H9 (cell line): Measurements from ENCODE around the gene OS9. TPM values are rescaled to one million over a fixed set of nuclear protein-coding genes. Genes with fewer than 3 reads are reported as not detected.
A peak's percentile ranks its signal among the peaks of the same experiment; 100 is the strongest.

ENCODE experiments used
- DNase-seq: peaks from one replicate; pipeline ENCODE4 v3.0.0-alpha.2; 2017
- H2AFZ ChIP-seq: one replicate; pipeline ENCODE4 v1.6.1; 2013; ENCODE audit warnings: mild to moderate bottlenecking, low read length, control low read depth, moderate library complexity
- H2AK5ac ChIP-seq: 2 replicates; pipeline ENCODE4 v1.6.1; 2013; ENCODE audit warnings: low read length, control low read depth, mixed read lengths; ENCODE audit not compliant: insufficient read length
- H2BK120ac ChIP-seq: one replicate; pipeline ENCODE4 v1.6.1; 2013; ENCODE audit warnings: low read depth, mild to moderate bottlenecking, low read length, control low read depth, inconsistent platforms; ENCODE audit not compliant: poor library complexity, severe bottlenecking
- H2BK12ac ChIP-seq: 2 replicates; pipeline ENCODE4 v1.6.1; 2013; ENCODE audit warnings: low read length, control low read depth, mixed read lengths, low read depth; ENCODE audit not compliant: insufficient read length
- H2BK15ac ChIP-seq: 2 replicates; pipeline ENCODE4 v1.6.1; 2013; ENCODE audit warnings: low read depth, low read length, control low read depth
- H2BK20ac ChIP-seq: one replicate; pipeline ENCODE4 v1.6.1; 2013; ENCODE audit warnings: low read depth, mild to moderate bottlenecking, low read length, control low read depth, inconsistent platforms; ENCODE audit not compliant: poor library complexity, severe bottlenecking
- H2BK5ac ChIP-seq: 2 replicates; pipeline ENCODE4 v1.6.1; 2013; ENCODE audit warnings: low read length, control low read depth, mixed read lengths; ENCODE audit not compliant: insufficient read length
- H3K14ac ChIP-seq: 2 replicates; pipeline ENCODE4 v1.6.1; 2013; ENCODE audit warnings: low read length, control low read depth; ENCODE audit not compliant: insufficient read depth
- H3K18ac ChIP-seq: 2 replicates; pipeline ENCODE4 v1.6.1; 2013; ENCODE audit warnings: low read depth, mild to moderate bottlenecking, mixed read lengths, low read length, control low read depth; ENCODE audit not compliant: insufficient read length
- H3K23ac ChIP-seq: 2 replicates; pipeline ENCODE4 v1.6.1; 2013; ENCODE audit warnings: low read length, control low read depth, mixed read lengths, low read depth; ENCODE audit not compliant: insufficient read length
- H3K23me2 ChIP-seq: 2 replicates; pipeline ENCODE4 v1.6.1; 2013; ENCODE audit warnings: low read depth, mild to moderate bottlenecking, mixed read lengths, low read length, control low read depth; ENCODE audit not compliant: insufficient read length, poor library complexity, severe bottlenecking
- H3K27ac ChIP-seq: 2 replicates; pipeline ENCODE4 v1.5.1; 2013; ENCODE audit warnings: low read length, control low read depth, mixed read lengths, low read depth; ENCODE audit not compliant: insufficient read length
- H3K27me3 ChIP-seq: 2 replicates; pipeline ENCODE4 v1.6.1; 2013; ENCODE audit warnings: low read length, control low read depth, inconsistent platforms; ENCODE audit not compliant: insufficient read depth
- H3K4ac ChIP-seq: 2 replicates; pipeline ENCODE4 v1.6.1; 2013; ENCODE audit warnings: low read depth, mild to moderate bottlenecking, control low read depth, inconsistent platforms, low read length, moderate library complexity
- H3K4me1 ChIP-seq: 2 replicates; pipeline ENCODE4 v1.6.1; 2013; ENCODE audit warnings: low read length, control low read depth, inconsistent platforms; ENCODE audit not compliant: insufficient read depth
- H3K4me2 ChIP-seq: 2 replicates; pipeline ENCODE4 v1.6.1; 2013; ENCODE audit warnings: low read length, control low read depth, mixed read lengths; ENCODE audit not compliant: insufficient read length, insufficient read depth
- H3K56ac ChIP-seq: 2 replicates; pipeline ENCODE4 v1.6.1; 2013; ENCODE audit warnings: low read depth, mild to moderate bottlenecking, mixed read lengths, low read length, control low read depth; ENCODE audit not compliant: insufficient read length
- H3K79me1 ChIP-seq: 2 replicates; pipeline ENCODE4 v1.6.1; 2013; ENCODE audit warnings: low read depth, mild to moderate bottlenecking, moderate library complexity, low read length, control low read depth, inconsistent platforms; ENCODE audit not compliant: insufficient read depth, poor library complexity, severe bottlenecking
- H3K79me2 ChIP-seq: 2 replicates; pipeline ENCODE4 v1.6.1; 2013; ENCODE audit warnings: low read length, control low read depth, inconsistent platforms; ENCODE audit not compliant: insufficient read depth
- H3K9ac ChIP-seq: 2 replicates; pipeline ENCODE4 v1.6.1; 2013; ENCODE audit warnings: low read length, control low read depth, mixed read lengths; ENCODE audit not compliant: insufficient read length; ENCODE audit errors: extremely low read depth
- H3K9me3 ChIP-seq: one replicate; pipeline ENCODE4 v1.6.1; 2013; ENCODE audit warnings: low read depth, low read length, inconsistent platforms; ENCODE audit not compliant: control insufficient read depth
- H3T11ph ChIP-seq: one replicate; pipeline ENCODE4 v1.6.1; 2013; ENCODE audit warnings: mild to moderate bottlenecking, low read length, control low read depth, inconsistent platforms
- H4K20me1 ChIP-seq: one replicate; pipeline ENCODE4 v1.6.1; 2013; ENCODE audit not compliant: control insufficient read depth, insufficient read length, insufficient read depth
- H4K5ac ChIP-seq: 2 replicates; pipeline ENCODE4 v1.6.1; 2013; ENCODE audit warnings: low read depth, mild to moderate bottlenecking, mixed read lengths, low read length, control low read depth; ENCODE audit not compliant: insufficient read length
- H4K8ac ChIP-seq: replicated peaks from 2 replicates; pipeline ENCODE4 v1.6.1; 2013; ENCODE audit warnings: low read length, control low read depth, mixed read lengths, low read depth; ENCODE audit not compliant: insufficient read length
- H4K91ac ChIP-seq: 2 replicates; pipeline ENCODE4 v1.6.1; 2013; ENCODE audit warnings: low read depth, mild to moderate bottlenecking, moderate library complexity, mixed read lengths, low read length, control low read depth; ENCODE audit not compliant: insufficient read length
- H3K27ac Mint-ChIP-seq, 3 experiments: 2 replicates in 2 of 3; 3 replicates in 1 of 3; pipeline ENCODE4 v1.8.0; 2020 to 2021; ENCODE audit warnings: mixed read lengths in 3 of 3, mild to moderate bottlenecking in 1 of 3, moderate library complexity in 1 of 3
- H3K27me3 Mint-ChIP-seq: 2 replicates; pipeline ENCODE4 v1.8.0; 2021; ENCODE audit warnings: low read depth, mild to moderate bottlenecking, moderate library complexity, mixed read lengths
- H3K36me3 Mint-ChIP-seq, 3 experiments: 2 replicates in 2 of 3; 3 replicates in 1 of 3; pipeline ENCODE4 v1.8.0; 2020 to 2021; ENCODE audit warnings: low read depth in 3 of 3, mixed read lengths in 3 of 3; ENCODE audit not compliant: insufficient read depth in 1 of 3
- H3K4me1 Mint-ChIP-seq, 2 experiments: 2 replicates each; pipeline ENCODE4 v1.8.0; 2020; ENCODE audit warnings: mixed read lengths in 2 of 2
- H3K4me3 Mint-ChIP-seq, 2 experiments: 2 replicates in 1 of 2; 3 replicates in 1 of 2; pipeline ENCODE4 v1.8.0; 2020 to 2021; ENCODE audit warnings: mild to moderate bottlenecking in 2 of 2, mixed read lengths in 2 of 2, moderate library complexity in 1 of 2
- H3K9me3 Mint-ChIP-seq, 2 experiments: 2 replicates in 1 of 2; 3 replicates in 1 of 2; pipeline ENCODE4 v1.8.0; 2020; ENCODE audit warnings: mild to moderate bottlenecking in 2 of 2, mixed read lengths in 2 of 2, moderate library complexity in 1 of 2
- CTCF ChIP-seq: fragments of 200-600 bp; sonication (generic); conservative IDR thresholded peaks from 3 replicates; pipeline ENCODE4 v1.8.0; 2021; ENCODE audit warnings: antibody characterized with exemption, mild to moderate bottlenecking
- WGBS: extraction: QIAGEN DNeasy Blood & Tissue Kit; methylation state at CpG from one replicate; pipeline ENCODE4 v1.1.7; 2013; ENCODE audit warnings: missing lambda C conversion rate, low lambda C conversion rate, mixed read lengths; ENCODE audit not compliant: insufficient read length; ENCODE audit errors: extremely low coverage; 5-methylcytosine and 5-hydroxymethylcytosine counted together
- total RNA-seq: library from RNA; stranded (reverse); gene quantifications from 2 replicates; pipeline ENCODE4 v1.2.1, GENCODE V29; 2021

The OS9 gene
- total RNA-seq, 1 experiment from 2014 or later, result 112 TPM

- H2BK5ac ChIP-seq, result no peak overlapping the region
- peaks cover 0 to 2% (median under 1%) of the 10 kb centered on the region in 3 experiments; a peak in 2 of 7 replicates for H3K36me3 Mint-ChIP-seq
- H4K20me1 ChIP-seq, result no peaks in the 10 kb centered on the region
- no peak overlapping the region for H3T11ph ChIP-seq
- no peak overlapping the region for H2AFZ ChIP-seq
- H2AK5ac ChIP-seq, result no peak overlapping the region
- no peaks in the 10 kb centered on the region for H3K79me2 ChIP-seq
- TF ChIP-seq CTCF, result no peak
- no peak overlapping the region for H3K9ac ChIP-seq
- H3K27me3 Mint-ChIP-seq, result peaks cover 88% of the 10 kb centered on the region
- H3K27ac ChIP-seq, result no peak overlapping the region
- no CpG with 5 or more reads among the region's 76 CpGs for WGBS
- H3K56ac ChIP-seq, result no peak overlapping the region
- H3K27me3 ChIP-seq, result peaks cover 20% of the 10 kb centered on the region; the same call in 1 of the 2 replicates
- no peak overlapping the region for H4K8ac ChIP-seq
- H3K4me3 Mint-ChIP-seq, result peak overlapping the region; percentile 73 to 78
- no peak overlapping the region for H2BK12ac ChIP-seq
- no peaks in the 10 kb centered on the region; a peak in 1 of 5 replicates for H3K9me3 Mint-ChIP-seq
- H3K23me2 ChIP-seq, result peaks cover 14% of the 10 kb centered on the region
- H3K4me2 ChIP-seq, result peak overlapping the region; percentile 96
- H3K4me1 Mint-ChIP-seq, result peaks cover 12 to 17% of the 10 kb centered on the region in 2 experiments
- H4K91ac ChIP-seq, result no peak overlapping the region
- H3K14ac ChIP-seq, result no peak overlapping the region
- H3K4ac ChIP-seq, result no peak overlapping the region
- peak; percentile 57 for DNase-seq
- H4K5ac ChIP-seq, result no peak overlapping the region
- no peaks in the 10 kb centered on the region for H3K79me1 ChIP-seq
- H3K18ac ChIP-seq, result no peak overlapping the region
- no peaks in the 10 kb centered on the region for H3K9me3 ChIP-seq
- no peak overlapping the region for H2BK20ac ChIP-seq
- no peak overlapping the region for H2BK120ac ChIP-seq
- no peak overlapping the region for H3K23ac ChIP-seq
- H2BK15ac ChIP-seq, result no peak overlapping the region
- H3K4me1 ChIP-seq, result no peaks in the 10 kb centered on the region; the same call in 1 of the 2 replicates
- no peak overlapping the region for H3K27ac Mint-ChIP-seq
Observed at GRCh38 chr12:57726884-57727757, 33.2 kb downstream of the OS9 start.
